Progenitor cell of endocrine pancreas (in vitro differentiated cells): Measurements from ENCODE around the gene HMCN2. TPM values are rescaled to one million over a fixed set of nuclear protein-coding genes. Genes with fewer than 3 reads are reported as not detected.

ENCODE experiments used
- DNase-seq: peaks from one replicate; pipeline ENCODE4 v3.0.0; 2021; ENCODE audit warnings: low spot score; ENCODE audit not compliant: unreplicated experiment
- H3K27ac Mint-ChIP-seq: 2 replicates; pipeline ENCODE4 v1.8.0; 2021; ENCODE audit warnings: mild to moderate bottlenecking, moderate library complexity, mixed read lengths
- H3K27me3 Mint-ChIP-seq: 2 replicates; pipeline ENCODE4 v1.8.0; 2021; ENCODE audit warnings: mixed read lengths
- H3K36me3 Mint-ChIP-seq: 2 replicates; pipeline ENCODE4 v1.8.0; 2022; ENCODE audit warnings: mixed read lengths; ENCODE audit not compliant: insufficient read depth
- H3K4me1 Mint-ChIP-seq: 2 replicates; pipeline ENCODE4 v1.8.0; 2021; ENCODE audit warnings: low read depth, mixed read lengths
- H3K4me3 Mint-ChIP-seq: 2 replicates; pipeline ENCODE4 v1.8.0; 2021; ENCODE audit warnings: low read depth, mild to moderate bottlenecking, moderate library complexity, mixed read lengths
- H3K9me3 Mint-ChIP-seq: 2 replicates; pipeline ENCODE4 v1.8.0; 2021; ENCODE audit warnings: low read depth, mixed read lengths
- total RNA-seq: library from RNA; stranded (reverse); gene quantifications from 2 replicates; pipeline ENCODE4 v1.2.1, GENCODE V29; 2021
- TF ChIP-seq, protein P1 (sequence below): fragments of 200-600 bp; sonication (generic); IDR thresholded peaks from one replicate; pipeline ENCODE4 v1.5.0; 2021; ENCODE audit warnings: antibody characterized with exemption, mild to moderate bottlenecking; ENCODE audit not compliant: unreplicated experiment

HMCN2 gene
- total RNA-seq, 1 donor from 2014 or later = 0.26 TPM

DNA sequence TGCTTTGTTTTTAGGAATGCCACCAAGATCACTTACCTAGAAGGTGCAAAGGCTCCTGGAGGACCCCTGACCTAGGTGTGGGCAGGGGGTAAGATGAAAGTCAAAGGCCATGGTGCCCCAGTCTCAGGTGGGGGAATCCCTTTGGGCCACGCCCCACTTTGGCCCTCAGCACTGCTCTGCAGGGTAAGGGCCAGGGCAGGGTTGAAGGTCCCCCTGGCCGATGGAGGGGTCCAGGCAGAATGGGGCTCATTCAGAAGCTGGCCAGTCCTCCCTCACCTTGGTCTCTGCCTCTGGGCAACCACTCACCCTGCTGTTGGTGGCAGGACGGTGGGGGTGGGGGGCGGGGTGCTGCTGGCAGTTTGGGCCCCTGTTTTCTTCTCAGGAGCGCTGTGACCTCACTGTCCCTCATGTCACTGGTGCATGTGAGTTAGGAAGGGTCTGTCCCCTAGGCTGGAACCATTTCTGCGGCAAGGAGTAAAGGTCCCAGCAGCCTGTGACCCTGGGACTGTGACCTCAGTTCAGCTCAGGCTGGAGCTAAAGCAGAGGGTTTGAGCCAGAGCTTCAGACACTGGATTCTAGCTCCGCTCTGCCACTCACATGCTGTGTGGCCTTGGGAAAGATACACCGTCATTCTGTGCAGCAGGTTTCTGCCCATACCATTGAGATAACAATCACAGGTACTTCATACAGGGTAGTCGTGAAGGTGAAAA is 177.3 kb downstream of the HMCN2 start:
- TF ChIP-seq, protein P1, sequence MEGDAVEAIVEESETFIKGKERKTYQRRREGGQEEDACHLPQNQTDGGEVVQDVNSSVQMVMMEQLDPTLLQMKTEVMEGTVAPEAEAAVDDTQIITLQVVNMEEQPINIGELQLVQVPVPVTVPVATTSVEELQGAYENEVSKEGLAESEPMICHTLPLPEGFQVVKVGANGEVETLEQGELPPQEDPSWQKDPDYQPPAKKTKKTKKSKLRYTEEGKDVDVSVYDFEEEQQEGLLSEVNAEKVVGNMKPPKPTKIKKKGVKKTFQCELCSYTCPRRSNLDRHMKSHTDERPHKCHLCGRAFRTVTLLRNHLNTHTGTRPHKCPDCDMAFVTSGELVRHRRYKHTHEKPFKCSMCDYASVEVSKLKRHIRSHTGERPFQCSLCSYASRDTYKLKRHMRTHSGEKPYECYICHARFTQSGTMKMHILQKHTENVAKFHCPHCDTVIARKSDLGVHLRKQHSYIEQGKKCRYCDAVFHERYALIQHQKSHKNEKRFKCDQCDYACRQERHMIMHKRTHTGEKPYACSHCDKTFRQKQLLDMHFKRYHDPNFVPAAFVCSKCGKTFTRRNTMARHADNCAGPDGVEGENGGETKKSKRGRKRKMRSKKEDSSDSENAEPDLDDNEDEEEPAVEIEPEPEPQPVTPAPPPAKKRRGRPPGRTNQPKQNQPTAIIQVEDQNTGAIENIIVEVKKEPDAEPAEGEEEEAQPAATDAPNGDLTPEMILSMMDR = no peak
- no peak overlapping the region for H3K4me3 Mint-ChIP-seq

DNA sequence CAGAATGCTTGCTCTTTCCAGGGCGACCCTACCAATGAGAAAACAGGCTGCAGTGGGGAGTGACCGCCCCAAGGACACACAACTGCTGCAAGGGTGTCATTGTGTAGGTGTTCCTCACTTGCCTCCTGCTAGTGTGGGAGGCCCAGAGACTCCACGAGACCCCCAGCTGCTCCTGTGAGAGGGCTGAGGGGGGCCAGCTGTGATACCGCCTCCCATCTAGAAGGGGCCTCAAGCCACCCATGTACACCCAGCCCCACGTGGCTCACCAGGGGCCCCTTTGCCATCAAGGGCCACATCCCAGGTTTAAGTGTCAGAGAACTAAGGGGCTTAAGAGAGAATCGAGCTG is 177.9 kb downstream of the HMCN2 start:
- Mint-ChIP-seq H3K9me3 (peaks cover 9% of the 10 kb centered on the region), H3K36me3 (peaks cover 1% of the 10 kb centered on the region), H3K27ac (no peak overlapping the region), H3K4me3 (peak overlapping the region; percentile 14), H3K4me1 (peaks cover 1% of the 10 kb centered on the region), H3K27me3 (peaks cover 36% of the 10 kb centered on the region)
- TF ChIP-seq, protein P1 = no peak
- DNase-seq = no peak

More for the DNA sequence above, 177.3 kb downstream of the HMCN2 start:
- peaks cover 9% of the 10 kb centered on the region for H3K9me3 Mint-ChIP-seq
- peaks cover 32% of the 10 kb centered on the region for H3K27me3 Mint-ChIP-seq
- no peak for DNase-seq
- H3K4me1 Mint-ChIP-seq = peaks cover 1% of the 10 kb centered on the region
- H3K36me3 Mint-ChIP-seq = peaks cover 1% of the 10 kb centered on the region
- H3K27ac Mint-ChIP-seq = no peak overlapping the region

DNA sequence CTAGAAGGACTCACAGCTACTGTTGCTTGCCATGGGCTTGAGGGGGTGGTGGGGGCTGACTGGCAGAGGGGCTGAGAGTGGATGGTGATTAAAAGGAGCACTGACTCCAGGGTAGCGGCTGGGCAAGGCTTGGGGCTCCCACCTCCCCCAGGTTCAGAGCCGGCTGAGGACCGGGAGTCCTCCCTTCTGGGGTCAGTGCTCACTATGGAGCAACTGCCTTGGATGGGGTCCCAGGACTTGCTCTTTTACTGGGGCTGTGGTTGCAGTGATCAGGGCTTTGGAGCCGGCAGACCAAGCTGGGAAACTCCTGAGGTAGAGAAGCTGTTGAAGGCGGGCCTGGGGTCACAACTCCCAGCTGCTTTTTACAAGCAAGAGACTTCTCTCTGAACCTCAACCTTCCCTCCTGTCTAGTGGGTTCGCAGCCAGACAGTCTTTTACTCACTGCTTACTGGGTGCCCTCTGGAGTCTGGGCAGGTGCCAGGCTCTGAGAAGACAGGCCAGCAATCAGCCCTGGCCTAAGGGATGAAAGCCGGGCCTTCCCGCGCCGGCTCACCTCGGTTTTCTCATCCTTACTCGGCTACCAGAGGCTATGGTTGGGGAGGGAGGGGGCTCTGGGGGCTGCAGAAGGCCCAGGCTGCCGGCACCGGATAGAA is 178.4 kb downstream of the HMCN2 start:
- Mint-ChIP-seq H3K4me3 (peak overlapping the region; percentile 14), H3K4me1 (peaks cover 1% of the 10 kb centered on the region)

DNA sequence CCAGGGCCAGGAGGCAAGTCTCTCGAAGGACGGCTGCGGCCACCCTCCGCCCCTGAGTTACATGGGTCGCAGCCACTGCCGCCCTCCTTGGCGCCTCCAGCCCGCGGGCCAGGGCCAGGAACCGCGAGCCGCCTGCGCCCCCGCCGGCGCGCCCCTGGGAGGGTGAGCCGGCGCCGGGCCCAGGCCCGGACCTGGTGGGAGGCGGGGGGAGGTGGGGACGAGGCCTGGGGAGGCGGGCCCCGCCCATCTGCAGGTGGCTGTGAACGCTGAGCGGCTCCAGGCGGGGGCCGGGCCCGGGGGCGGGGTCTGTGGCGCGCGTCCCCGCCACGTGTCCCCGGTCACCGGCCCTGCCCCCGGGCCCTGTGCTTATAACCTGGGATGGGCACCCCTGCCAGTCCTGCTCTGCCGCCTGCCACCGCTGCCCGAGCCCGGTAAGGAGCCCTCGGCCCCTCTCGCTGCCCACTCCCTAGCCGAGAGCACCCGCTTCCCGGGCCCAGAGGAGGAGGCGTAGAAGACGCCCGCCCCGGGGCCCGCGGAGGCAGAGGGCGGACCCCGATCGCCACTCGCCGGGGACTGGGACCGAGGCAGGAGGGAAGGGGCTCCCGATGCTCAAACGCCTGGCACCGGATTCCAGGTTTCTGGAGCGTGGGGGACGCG is 179.1 kb downstream of the HMCN2 start, which contains the start of gene ASS1:
Gene ASS1 (plus strand): TSS at position 397 of the 657 bp plus-strand sequence. CDS start 7,268 bp downstream, outside the sequence.
- Mint-ChIP-seq H3K9me3 (peaks cover 9% of the 10 kb centered on the region), H3K4me3 (peak within 1 kb of the TSS; percentile 58), H3K27ac (no peak within 1 kb of the TSS), H3K4me1 (peaks cover 1% of the 10 kb centered on the region), H3K27me3 (peaks cover 36% of the 10 kb centered on the region), H3K36me3 (peaks cover 1% of the 10 kb centered on the region)
- peak; percentile 39 for DNase-seq
- TF ChIP-seq, protein P1 = no peak

More for the DNA sequence above, 178.4 kb downstream of the HMCN2 start:
- TF ChIP-seq, protein P1 = no peak
- peaks cover 9% of the 10 kb centered on the region for H3K9me3 Mint-ChIP-seq
- peaks cover 36% of the 10 kb centered on the region for H3K27me3 Mint-ChIP-seq
- peaks cover 1% of the 10 kb centered on the region for H3K36me3 Mint-ChIP-seq
- DNase-seq = no peak
- no peak overlapping the region for H3K27ac Mint-ChIP-seq

DNA sequence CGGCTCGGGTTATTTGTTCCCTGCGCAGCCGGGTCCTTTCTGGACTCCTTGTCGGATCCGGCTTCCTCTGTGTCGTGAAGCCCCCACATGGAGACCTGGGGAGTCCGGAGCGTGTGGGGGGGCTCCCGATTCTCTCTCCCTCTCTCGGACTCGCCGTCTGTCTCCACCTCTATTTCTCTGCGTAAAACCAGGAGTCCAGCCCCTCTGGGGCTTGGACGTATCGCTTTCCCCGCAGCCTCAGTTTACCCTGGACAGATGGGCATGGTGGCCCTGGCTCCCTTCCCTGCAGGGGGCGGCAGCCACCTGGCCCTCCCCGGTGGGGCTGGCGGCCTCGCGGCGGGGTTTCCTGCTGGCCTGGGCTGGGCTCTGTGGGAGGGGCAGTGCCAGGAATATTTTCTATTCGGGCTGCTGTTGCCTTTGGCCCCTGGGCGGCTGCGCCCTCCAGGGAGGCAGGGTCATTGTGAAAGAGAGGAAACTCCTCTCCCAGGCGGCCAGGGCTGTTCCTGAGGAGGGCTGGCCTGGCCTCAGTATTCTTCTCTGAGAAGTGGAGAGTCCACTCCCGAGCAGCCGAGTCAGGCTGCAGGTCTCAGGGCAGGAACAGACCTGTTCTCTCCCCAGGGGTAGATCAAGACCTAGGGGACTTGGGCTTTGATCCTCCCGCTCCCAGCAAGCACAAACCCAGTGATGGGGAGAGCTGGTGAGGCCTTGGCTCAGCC is 179.9 kb downstream of the HMCN2 start:
- TF ChIP-seq, protein P1 = no peak
- no peak for DNase-seq
- Mint-ChIP-seq H3K36me3 (peaks cover 1% of the 10 kb centered on the region), H3K4me1 (peaks cover 1% of the 10 kb centered on the region), H3K27me3 (peaks cover 36% of the 10 kb centered on the region), H3K9me3 (peaks cover 9% of the 10 kb centered on the region), H3K4me3 (peak overlapping the region; percentile 58), H3K27ac (no peak overlapping the region)
